ENCODE results near the gene TMEM229B.

TMEM229B gene

DNA sequence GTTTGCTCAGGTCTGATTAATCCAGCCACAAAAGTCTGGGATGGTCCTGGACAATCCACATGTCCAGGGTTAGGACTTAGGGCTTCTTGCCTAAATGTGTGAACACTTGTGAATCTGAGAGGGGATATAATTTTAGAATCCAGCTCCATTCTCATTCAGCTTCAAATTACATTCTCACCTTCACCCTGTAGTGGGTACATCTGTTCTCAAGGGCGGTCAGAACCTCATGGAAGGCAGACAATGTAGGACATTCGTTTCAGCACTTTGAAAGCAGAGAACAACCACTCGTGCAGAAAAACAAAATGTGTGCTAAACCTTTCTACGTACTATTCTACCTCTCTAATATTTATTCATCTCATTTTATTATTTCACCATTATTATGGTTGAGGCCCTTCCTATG is 1.2 kb downstream of the TMEM229B start:
- DNase-seq (ENCODE audit: low read depth, low spot score) = no peak

GRCh38 chr14:67486890-67487289 is 1.6 kb downstream of the TMEM229B start:
- no peak for DNase-seq (ENCODE audit: low read depth, low spot score)

DNA sequence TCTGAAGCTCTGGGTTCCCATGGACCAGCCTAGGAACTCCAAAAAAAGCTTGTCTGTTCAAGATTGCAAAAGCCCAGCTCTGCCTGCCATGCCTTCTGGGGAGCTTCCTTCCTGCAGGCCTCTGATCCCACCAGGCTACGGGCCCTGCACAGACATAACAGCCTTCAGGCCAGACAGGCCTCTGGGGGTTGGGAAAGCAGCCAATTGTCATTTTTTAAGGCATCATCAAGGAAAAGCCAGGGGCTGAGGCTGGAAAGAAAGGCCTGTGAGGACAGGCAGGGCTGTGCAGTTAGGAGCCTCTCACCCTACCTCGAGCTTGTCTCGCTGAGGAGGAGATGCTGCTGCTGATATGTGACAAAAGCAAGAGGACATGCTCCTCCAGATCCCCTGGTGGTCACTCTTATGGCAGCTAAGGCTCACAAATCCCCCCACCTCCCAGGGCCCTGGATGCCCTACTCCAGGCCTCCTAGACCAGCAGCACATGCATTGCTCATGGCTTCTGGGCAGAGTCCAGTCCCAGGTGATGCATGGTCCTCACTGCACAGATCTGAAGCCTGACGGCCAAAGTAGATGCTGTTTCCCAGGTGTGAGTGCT is 2.9 kb downstream of the TMEM229B start:
- no peak for DNase-seq (ENCODE audit: low read depth, low spot score)

DNA sequence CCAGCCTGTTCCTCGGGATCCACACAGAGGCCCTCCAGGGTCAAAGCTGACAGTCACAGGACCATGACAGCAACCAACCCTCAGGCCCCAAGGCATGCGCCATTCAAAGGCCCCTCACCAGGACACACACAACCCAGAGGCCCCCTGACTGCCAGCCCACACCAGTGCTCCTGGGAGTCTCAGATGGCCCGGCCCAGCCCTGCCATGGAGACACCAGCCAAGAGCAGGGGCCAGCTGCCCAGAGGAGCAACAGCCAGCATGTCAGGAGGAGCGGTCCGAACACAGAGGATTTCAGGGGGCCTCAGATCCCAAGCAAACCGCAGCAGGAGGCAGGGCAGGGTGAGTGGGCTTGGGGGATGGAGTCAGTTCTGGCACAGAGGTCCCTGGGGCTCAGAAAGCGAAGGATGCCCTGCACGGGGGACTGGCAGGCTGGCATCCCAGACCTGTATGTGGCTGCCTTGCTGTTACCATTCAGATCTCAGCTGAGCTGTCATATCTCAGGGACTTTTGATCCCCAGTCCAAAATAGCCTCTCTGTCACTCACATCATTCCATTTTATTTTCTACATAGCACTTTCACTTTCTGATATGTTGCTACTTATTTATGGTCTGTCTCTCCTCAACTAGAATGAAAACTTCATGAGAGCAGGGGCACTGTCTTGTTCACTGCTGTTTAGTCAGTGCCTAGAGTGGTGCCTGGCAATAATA is 4.8 kb downstream of the TMEM229B start:
- no peak for DNase-seq (ENCODE audit: low read depth, low spot score)

- no peak for DNase-seq (ENCODE audit: low read depth, low spot score)
Measured at GRCh38 chr14:67482231-67483164, 6.0 kb downstream of the TMEM229B start.

DNA sequence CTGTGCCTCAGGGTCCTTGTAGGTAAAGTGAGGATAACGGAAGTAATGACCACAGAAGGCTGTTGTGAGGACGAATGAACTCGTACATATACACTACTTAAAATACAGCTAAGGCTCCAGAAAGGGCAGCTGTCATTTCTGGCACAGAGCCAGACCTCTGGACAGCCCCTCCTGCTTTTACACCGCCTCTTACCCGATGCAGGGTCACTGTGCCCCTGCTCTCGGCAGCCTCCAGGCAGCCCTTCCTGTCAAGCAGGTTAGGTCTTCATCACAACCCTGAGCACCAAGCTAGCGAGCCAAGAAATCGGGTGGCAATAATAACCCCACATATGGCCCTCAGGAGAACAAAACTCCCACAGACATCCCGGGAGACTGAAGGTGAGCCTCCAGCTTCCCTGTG is 8.5 kb downstream of the TMEM229B start:
- no peak for DNase-seq (ENCODE audit: low read depth, low spot score)

DNA sequence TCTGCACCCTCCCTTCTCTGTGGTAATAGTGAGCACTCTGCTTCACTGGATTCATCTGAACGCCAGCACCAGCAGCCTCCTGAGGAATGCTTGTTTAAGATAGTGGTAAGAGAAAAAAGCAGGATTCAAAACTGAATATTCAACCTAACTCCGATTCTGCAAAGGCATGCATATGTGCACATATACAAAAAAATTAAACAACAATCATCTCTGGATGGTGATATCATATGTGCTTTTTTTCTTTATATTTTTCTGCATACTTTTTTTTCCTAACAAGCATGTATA is 9.8 kb downstream of the TMEM229B start:
- no peak for DNase-seq (ENCODE audit: low read depth, low spot score)

DNA sequence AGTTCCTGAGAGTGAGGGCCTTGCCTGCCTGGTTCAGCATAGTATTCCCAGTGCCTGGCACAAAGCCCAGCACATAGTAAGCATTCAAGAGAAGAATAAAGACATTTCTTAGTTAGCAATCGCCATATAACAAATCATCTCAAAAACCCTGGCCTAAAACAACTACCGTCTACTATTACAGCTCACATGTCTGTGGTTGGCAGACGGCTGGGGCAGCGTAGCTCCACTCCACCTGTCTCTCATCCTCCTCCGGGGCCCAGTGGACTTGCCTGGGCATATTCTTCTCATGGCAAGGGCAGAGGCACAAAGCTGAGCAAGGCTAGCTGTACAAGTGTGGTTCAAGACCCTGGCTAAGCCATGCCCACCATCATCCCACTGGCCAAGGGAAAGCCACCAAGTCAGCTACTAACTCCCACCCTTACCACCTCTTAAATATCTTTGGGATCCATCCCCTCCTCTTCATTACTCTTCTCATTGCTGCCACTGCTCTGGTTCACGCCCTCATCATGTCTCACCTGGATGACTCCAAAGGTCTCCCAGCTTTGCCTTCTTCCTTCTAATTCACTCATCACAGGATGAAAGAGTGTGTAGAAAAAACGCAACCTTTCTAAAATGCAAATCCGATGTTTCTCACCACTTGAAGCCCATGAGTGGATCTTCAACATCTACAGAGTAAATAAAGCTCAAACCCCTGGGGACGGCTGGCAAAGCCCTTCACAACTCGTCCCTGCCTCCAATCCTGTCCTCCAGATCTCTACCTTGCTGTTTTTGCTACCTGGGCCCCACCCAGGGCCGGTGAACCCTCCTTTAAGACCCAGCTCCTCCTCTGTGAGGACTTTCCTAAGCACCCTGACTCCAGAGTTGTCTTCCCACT is 10.4 kb downstream of the TMEM229B start:
- DNase-seq (ENCODE audit: low read depth, low spot score) = no peak

DNA sequence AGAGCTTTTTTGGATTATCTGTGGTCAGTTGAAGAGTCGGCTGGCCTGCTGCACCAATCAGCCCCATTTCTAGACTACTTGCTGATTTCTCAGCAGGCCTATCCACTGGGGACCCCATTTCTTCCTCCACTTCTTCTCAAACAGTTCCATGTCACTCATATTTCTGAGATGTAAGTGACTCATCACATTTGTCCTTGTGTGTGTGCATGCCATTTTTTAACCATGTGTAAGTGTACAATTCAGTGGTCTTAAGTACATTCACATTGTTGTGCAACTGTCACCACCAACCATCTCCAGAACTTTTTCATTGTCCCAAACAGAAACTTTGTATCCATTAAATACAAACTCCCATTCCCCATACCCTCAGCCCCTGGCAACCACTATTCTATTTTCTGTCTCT is 14.2 kb downstream of the TMEM229B start:
- DNase-seq (ENCODE audit: low read depth, low spot score) = no peak

GRCh38 chr14:67473290-67474082 is 15.0 kb downstream of the TMEM229B start:
- no peak for DNase-seq (ENCODE audit: low read depth, low spot score)

- no peak for DNase-seq (ENCODE audit: low read depth, low spot score)
Measured at GRCh38 chr14:67472726-67473125, 15.8 kb downstream of the TMEM229B start.

DNA sequence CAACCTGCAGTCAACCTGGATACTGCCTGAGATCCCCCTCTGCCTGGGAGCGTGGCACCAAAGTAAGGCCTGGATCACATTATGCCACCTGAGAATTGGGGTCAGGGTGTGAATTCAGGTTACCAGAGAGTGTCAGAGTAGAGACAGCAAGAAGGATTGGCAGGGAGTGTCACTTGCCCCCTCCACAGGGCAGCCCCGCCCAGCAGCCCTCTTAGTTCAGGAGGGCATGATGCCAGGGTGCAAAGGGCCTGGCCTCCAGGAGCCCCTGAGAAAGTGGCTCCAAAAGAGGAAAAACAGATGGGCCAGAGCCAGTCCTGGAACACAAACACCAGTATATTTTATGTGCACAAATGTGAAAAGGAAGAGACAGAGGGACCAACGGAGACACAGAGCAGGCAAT is 18.6 kb downstream of the TMEM229B start:
- no peak for DNase-seq (ENCODE audit: low read depth, low spot score)

DNA sequence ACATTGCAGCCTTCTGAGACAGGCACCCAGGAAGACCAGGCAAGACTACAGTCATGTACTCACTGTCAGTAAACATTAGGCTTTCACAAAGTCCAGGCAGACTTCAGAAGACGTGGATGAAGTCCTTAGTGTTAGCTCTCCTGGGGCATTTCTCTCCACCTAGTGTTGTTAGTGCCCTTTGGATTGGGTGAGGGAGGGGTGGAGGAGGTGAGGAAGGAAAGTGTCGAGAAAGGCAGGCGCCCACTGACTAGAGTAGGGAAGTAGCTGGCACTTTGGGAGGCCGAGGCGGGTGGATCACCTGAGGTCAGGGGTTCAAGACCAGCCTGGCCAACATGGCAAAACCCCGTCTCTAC is 20.2 kb downstream of the TMEM229B start:
- DNase-seq (ENCODE audit: low read depth, low spot score) = no peak

- DNase-seq (ENCODE audit: low read depth, low spot score) = no peak
Measured at GRCh38 chr14:67467134-67467533, 21.4 kb downstream of the TMEM229B start.

DNA sequence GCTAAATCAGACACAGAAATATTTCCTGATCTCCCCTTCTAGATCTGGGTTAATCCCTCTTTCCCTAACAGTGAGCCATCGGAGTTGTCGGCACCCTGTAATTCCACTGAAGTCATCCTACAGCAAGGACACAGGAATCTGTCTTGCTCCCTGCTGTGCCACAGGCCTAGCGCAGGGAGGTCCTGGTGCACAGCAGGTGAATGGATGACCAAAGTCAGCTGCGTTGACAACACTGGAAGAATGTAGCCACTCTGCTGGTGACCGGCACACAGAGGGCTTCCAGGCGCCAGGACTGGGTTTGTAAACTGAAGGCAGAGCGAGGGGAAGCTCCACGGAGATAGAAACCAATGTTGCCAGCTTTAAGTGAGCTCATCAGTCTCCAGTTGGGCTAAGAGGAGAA is 23.6 kb downstream of the TMEM229B start:
- no peak for DNase-seq (ENCODE audit: low read depth, low spot score)

DNA sequence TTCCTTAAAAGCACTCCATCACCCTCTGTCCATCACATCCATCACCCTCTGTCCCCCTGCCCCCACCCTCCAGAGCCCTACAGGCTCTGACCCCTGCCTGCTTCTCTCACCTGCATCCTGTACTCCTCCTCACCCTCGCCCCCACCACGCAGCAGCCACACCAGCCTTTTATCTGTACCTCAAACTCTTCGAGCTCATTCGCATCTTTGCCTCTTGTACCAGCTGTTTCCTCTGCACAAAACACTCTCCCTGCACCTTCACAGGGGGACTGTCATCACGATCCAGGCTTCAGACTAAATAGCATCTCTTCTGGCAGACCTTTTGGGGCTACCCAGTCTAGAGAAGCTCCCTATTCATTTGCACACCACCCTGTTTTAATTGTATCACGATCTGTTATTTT is 24.1 kb downstream of the TMEM229B start:
- DNase-seq (ENCODE audit: low read depth, low spot score) = no peak

DNA sequence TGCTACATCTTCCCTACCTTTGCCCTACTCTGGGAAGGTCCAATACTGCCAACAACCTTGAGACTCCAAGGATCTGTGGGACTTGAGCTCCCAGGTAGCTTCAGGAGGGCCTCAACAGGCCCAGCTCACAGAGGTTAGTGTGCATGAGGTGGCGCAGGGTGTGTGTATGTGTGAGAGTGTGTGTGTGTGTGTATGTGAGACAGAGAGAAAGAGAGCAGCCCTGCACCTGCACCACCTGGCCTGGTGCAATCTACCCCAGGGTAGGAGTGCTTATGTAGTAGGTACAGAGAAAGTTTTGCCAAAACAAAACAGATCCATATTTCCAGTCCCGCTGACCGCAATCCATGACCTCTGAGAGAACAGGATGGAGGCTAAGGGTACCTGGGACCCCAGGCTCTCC is 24.6 kb downstream of the TMEM229B start:
- DNase-seq (ENCODE audit: low read depth, low spot score) = no peak

- no peak for DNase-seq (ENCODE audit: low read depth, low spot score)
Measured at GRCh38 chr14:67461996-67462395, 26.5 kb downstream of the TMEM229B start.

DNA sequence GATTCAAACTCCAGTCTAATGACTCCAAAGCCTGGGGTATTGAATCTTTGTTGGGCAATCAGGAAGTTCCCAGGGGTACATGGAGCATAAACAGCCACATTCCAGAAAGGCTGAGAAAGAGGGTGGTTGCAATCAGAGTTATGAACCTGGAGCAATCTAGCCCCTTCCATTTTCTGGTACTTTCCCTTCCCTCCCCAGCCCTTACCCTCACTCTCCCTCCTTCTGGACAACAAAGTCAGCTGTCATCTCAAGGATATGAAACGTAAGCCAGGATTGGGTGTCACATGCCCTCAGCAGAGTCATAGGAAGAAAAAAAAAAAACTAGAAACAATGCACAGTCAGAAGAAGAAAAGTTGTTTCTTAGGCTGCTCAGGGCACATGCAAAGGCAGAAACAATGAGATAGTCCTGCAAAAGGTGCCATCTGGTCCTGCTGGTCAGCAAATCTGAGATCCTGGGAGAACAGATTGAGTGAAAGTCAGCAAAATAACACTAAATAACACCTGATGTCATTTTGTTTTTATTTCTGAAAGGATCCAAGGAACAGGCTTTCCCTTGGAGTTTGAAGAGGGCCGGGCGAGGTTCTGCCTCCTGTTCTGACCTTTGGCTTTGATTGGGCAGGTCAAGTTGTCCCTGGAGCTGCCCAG is 27.1 kb downstream of the TMEM229B start:
- no peak for DNase-seq (ENCODE audit: low read depth, low spot score)

GRCh38 chr14:67459336-67459735 is 29.2 kb downstream of the TMEM229B start:
- DNase-seq (ENCODE audit: low read depth, low spot score) = no peak

DNA sequence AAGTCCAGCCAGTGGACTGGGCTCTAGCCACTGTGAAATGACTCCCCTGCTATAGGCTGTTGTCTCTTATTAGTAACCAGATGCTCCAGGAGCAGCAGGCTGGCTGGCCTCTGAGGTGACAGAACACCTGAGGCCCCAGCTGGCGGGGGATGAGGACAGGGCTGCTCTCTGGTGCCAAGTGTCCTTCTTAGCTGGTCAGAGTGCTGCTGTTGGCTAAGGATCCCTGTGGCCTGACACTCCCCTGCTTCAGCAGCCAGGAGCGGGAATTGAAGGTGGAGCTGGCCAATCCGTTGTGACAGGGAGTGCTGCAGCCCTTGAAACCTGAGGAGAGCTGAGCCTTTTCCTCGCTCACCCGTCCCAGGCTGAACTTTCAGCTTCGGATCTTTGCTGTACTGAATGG is 30.7 kb downstream of the TMEM229B start:
- DNase-seq (ENCODE audit: low read depth, low spot score) = no peak
